Activated CD8-positive, alpha-beta memory T cell treated with anti-CD3 and anti-CD28 coated beads, Interleukin-2, amount 50 U/mL, for 48 hours (primary cell): ENCODE results near the gene MGRN1.

Experiments
- DNase-seq: peaks from one replicate; pipeline ENCODE4 v3.0.0-alpha.2; 2020

MGRN1 gene

GRCh38 chr16:4677390-4677789 lies 52.8 kb downstream of the MGRN1 start:
- no peak for DNase-seq

DNA sequence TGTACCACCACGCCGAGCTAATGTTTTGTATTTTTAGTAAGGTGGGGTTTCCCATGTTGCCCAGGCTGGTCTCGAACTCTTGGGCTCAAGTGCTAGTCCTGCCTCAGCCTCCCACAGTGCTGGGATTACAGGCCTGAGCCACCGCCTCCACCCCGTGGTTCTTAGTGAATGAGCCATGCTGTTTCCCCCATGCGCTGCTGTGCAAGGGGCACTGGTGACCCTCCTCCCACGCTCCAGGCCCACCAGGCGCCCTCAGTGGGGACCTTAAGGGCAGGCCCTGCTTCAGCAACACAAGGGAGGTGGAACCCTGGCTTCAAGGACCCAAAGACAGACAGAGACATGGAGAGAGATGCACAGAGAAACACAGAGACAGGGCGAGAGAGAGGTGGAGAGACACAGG lies 53.4 kb downstream of the MGRN1 start:
- DNase-seq = no peak

DNA sequence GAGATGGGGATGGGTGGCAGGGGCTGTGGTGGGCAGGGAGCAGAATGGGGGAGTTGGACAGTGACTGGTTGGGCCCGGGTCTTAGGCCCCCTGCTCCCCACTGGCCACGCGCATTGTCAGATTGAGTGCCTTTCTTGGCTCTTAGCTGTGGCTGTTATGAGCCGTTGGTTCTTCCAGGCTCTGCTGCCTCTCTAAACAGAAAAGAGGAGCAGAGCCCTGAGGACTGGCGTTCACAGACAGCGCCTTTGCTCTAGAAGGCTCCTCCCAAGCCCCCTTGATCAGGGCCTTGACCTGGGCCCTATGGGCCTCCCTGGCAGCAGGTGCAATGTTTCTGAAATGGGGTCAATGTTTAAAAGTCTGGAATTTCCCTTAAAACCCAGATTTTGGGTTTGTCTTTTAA lies 54.0 kb downstream of the MGRN1 start:
- no peak for DNase-seq

GRCh38 chr16:4679156-4679849 lies 54.7 kb downstream of the MGRN1 start:
- no peak for DNase-seq

GRCh38 chr16:4679850-4680636 lies 55.4 kb downstream of the MGRN1 start:
- no peak for DNase-seq

GRCh38 chr16:4680673-4681470 lies 56.2 kb downstream of the MGRN1 start:
- DNase-seq = no peak

DNA sequence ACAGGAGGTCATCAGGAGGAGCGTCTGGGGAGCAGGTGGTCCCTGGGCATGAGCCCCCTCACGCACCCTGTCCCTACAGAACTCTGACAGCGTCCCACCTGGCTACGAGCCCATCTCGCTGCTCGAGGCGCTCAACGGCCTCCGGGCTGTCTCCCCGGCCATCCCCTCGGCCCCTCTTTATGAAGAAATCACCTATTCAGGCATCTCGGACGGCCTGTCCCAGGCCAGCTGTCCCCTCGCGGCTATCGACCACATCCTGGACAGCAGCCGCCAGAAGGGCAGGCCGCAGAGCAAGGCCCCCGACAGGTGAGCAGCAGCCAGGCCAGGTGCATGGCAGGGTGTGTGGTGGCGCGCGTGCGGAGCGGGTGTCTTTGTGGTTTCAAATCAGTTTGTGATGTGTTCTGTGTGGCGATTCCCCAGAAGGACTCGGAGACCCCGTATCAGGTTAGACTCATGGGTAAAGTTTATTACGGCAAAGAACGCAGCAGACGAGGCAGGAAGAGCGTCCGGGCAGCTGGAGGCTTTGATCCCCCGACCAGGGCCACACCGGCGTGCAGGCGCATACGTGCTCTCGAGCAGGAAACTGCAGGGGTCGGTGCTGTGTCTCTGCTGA lies 57.0 kb downstream of the MGRN1 start:
- DNase-seq = no peak

DNA sequence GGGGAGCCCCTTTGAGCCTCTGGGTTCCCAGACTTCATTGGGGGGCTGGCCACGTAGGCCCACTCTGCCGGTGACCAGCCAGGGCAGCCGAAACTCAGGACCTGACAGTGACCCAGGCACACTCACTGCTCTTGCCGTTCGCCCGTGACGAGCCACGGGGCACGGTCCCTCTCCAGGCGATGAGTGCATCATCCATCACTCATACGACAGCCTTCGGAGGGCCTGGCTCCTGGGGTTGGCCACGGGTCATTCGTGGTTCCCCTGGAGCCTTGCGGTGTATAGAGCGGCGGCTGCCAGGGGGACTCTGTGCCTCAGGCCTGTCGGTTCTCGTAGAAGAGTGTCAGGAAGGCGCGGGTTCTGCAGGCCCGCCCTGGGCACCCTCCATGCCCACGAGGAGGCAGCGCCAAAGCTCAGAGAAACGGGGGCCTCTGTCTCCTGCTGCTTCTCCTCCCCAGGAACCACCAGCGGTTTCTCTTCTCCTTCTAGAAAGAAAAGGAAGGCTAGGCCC lies 57.5 kb downstream of the MGRN1 start:
- no peak for DNase-seq

GRCh38 chr16:4682616-4683254 lies 58.1 kb downstream of the MGRN1 start:
- DNase-seq = peak; percentile 76

DNA sequence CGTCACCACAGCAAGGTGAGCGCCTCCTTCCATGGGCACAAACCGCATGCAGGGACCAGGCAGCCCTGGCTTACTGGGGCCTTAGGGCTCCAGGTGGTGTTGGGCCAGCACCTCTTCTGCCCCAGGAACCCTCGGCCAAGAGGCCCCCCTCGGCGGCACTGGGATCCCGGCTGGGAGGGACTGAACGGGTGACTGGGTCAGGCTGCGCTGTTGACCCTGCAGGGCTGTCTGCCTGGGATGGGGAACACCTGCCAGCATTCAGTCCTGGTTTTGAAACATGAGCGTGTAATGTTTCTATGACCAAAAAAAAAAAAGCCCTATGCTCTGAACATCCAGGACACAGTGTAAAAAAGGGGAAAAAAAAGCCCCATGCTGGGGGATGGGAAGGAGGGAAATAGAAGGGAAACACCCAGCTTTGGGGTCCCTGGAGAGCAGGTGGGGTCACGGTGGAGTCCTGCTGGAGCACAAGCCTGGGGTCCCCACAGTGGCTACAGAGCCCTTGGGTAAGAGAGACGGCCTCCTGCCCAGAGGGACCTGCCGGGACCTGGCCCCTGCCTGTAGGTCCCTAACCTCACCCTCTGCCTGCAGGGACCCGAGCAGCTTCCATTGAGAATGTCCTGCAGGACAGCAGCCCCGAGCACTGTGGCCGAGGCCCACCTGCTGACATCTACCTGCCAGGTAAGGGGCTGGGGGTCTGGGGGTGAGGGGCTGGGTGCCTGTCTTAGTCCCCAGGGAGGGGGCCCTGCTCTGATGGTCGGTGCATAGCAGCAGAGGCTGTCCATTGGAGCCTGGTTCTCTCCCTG lies 58.8 kb downstream of the MGRN1 start:
- DNase-seq = no peak

GRCh38 chr16:4684058-4684715 lies 59.6 kb downstream of the MGRN1 start:
- no peak for DNase-seq

DNA sequence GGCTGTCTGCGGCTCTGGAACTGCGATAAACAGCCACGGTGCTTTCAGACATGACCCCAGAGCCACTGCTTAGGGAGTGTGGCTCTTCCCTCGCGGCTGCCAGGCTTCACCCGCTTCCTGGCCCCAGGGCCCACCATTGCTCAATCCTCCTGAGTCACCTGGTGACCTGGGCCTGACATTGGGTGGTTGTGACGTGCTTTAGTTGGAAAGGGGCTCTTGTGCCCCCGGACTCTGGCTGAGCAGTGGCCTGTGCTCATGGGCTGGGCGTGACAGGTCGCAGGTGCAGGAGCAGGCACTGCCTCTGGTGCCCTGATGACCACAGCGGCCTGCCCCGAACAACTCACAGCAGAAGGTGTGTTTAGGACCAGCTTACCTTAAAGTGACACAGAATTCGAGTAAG lies 60.1 kb downstream of the MGRN1 start:
- DNase-seq = no peak

DNA sequence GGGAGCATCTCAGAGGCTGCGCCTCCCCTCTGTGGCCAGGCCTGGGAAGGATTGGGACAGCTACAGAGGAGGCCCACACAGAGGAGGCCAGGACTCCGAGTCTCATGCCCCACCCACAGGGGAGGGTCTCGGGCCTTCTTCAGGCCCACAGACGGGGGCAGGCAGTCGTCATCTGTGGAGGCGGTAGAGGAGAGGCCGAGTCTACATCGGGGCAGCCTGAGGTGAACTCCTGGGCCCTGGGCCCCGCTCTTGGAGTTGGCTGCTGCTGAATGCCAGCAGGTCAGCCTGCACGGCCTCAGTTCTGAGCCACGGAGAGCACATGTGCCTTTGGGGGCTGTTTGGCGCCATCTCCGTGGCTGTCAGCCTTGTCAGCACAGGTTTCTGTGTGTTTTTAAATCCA lies 60.7 kb downstream of the MGRN1 start:
- DNase-seq = no peak

GRCh38 chr16:4685776-4686496 lies 61.3 kb downstream of the MGRN1 start:
- no peak for DNase-seq

DNA sequence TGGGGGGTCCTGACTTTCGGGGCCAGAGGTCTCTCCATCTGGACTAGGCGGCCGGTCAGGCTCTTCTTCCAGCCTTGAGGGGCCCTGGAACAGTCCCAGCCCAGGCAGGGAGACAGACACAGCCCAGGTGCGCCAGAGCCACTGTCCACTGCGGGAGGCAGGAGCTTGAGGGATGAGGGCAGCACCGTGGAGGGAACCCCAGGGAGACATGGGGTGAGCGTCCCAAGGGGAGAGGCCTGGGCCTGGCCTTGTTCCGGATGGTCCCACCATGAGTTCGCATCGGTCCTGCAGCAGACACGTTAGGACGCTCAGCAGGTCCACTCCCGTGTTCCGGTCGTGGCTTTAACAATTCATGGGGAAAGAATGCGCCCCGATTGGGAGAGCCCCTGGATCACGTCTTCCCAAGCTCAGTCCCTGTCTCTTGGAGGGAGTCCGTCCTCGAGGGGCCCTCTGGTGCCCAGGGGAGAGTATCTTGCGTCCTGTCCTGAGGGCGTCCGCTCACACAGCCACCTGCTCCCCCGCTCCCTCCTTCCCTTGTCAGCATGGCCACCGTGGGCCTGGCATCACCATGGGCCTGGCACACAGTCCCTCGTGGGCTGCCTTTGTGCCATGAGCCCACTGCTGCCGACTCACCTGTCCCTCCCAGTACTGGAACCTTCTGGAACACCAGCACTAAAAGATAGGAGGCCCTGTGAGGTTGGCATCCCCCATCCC lies 62.0 kb downstream of the MGRN1 start:
- no peak for DNase-seq

GRCh38 chr16:4687416-4687815 lies 62.8 kb downstream of the MGRN1 start:
- DNase-seq = no peak

DNA sequence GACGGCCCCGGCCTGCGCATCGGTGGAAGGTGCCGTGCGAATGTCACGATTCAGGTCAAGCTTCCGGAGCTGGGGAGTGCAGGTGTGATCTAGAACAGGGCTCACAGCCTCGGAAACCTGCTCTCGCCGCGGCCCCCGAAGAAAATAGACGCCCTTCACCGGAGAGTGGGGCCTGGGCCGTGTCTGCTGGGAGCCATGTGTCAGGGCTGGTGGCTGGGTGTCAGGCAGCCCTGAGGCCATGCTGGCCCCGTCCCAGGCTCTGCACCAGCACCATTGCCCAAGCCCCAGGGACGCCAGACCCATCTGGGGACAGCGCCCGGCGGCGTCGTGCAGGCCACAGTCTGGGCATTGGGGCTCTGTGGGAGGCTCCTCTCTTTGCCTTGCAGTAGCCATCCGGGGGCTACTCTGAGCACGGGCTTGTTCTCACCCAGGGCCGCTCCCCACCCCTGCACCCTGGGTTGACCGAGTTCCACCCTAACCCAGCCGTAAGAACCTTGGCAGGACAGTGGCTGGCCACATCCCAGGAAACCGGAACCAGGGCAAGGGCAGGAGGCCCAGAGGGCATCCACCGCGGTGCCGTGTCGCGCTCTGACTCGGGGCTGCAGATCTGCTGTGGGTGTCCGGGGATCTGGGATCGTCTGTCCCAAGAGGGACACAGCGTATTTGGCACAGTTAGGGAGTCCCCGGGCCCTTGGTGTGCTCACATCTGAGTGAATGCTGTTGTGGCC lies 63.5 kb downstream of the MGRN1 start:
- DNase-seq = peak; percentile 50

- DNase-seq = no peak
Measured at GRCh38 chr16:4688674-4689045, 64.0 kb downstream of the MGRN1 start.

DNA sequence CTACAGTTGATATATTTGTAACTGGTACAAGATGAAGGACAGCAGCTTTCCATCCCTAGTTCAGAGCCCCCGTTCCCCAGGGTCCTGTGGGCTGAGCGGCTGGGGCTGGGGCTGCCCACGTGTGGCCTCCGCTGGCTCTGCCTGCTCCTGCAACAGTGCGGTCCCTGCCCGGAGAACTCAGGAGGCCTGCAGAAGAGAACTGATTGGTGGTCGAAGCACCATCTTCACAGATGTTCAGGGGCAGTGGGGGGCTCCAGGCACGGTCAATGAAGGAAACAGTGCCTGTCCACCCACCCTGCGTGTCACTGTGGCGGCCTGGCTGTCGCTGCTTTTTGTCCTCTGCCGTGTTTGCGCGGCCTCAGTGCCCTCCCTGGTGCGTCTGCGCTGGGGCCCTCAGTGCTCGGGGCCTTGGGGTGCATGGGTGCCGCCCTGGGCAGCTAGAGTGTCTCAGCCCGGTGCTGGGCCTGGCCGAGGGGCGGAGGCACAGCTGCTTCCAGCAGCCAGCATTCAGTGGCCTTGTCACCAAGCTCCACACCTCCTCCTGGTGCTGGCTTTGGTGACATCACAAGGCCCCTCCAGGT lies 64.6 kb downstream of the MGRN1 start:
- DNase-seq = no peak
